IgD-negative memory B cell (primary cell): Measurements from ENCODE around the gene TTC9C. TPM values are rescaled to one million over a fixed set of nuclear protein-coding genes. Genes with fewer than 3 reads are reported as not detected.
"Not testable (repeated sequence)": the region's sequence is repeated elsewhere in the genome, so short reads cannot be mapped to it uniquely, and the experiment has no call there.

Experiments
- H3K27ac Mint-ChIP-seq, 3 donors: one replicate each; pipeline ENCODE4 v1.8.0; 2020 to 2022; ENCODE audit warnings: mild to moderate bottlenecking in 3 of 3, mixed read lengths in 3 of 3, moderate library complexity in 1 of 3
- H3K27me3 Mint-ChIP-seq: one replicate; pipeline ENCODE4 v1.8.0; 2021; ENCODE audit warnings: mixed read lengths
- H3K36me3 Mint-ChIP-seq: one replicate; pipeline ENCODE4 v1.8.0; 2020; ENCODE audit warnings: mild to moderate bottlenecking, mixed read lengths
- H3K4me1 Mint-ChIP-seq, 3 donors: one replicate each; pipeline ENCODE4 v1.8.0; 2020 to 2022; ENCODE audit warnings: mixed read lengths in 3 of 3, mild to moderate bottlenecking in 1 of 3
- H3K4me3 Mint-ChIP-seq, 4 donors: one replicate each; pipeline ENCODE4 v1.8.0; 2020 to 2022; ENCODE audit warnings: mild to moderate bottlenecking in 4 of 4, mixed read lengths in 4 of 4, moderate library complexity in 3 of 4
- H3K9me3 Mint-ChIP-seq, 3 donors: one replicate each; pipeline ENCODE4 v1.8.0; 2020 to 2021; ENCODE audit warnings: mixed read lengths in 3 of 3, mild to moderate bottlenecking in 1 of 3
- polyA plus RNA-seq: library from polyadenylated mRNA; unstranded; fragments of 300-500 nt; fragmentation: Illumina TruSeq; gene quantifications from one replicate; pipeline ENCODE4 v1.2.3, GENCODE V29; 2021

Gene TTC9C
- polyA plus RNA-seq, 1 donor from 2014 or later = 35.0 TPM

DNA sequence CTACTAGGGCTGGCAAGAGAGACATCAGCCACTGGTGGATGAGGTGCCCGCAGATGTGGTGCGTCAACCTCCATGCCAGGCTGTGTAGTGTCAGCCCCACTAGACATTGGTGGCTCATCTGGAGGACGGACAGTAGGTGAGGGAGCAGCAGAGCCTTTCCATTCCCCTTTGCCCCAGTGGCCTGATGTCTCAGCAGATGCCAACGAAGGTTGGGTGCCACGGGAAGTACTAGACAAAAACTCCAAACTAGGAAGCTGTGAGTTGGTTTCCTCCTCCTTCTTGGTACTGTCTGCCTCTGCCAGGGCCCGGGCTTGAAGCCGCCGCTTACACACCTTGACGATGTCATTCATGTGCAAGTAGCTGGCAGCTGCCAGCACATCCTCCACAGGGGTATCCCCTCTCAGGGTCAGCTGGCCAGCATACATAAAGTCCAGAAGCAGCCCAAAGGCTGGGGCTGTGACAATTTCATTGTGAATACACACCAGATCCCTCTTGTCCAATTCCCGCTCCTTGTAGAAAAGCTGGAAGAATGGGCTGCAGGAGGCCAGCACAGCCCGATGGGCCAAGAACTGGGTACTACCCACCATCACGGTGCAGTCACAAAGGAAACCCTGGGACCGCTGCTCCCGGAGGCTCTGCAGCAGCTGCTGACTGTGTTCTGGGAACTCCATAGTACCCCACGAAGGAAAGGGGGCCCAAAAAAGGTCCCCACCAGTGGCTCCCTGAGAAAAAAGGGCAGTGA lies 24.9 kb downstream of the TTC9C start:
- Mint-ChIP-seq H3K4me3 (peak overlapping the region; percentile 84 to 100 (median 100)), H3K27ac (peak overlapping the region; percentile 82 to 99 (median 98)), H3K9me3 (no peaks in the 10 kb centered on the region), H3K27me3 (no peaks in the 10 kb centered on the region), H3K4me1 (peaks cover 5 to 23% (median 12%) of the 10 kb centered on the region in 3 donors), H3K36me3 (no peaks in the 10 kb centered on the region)

DNA sequence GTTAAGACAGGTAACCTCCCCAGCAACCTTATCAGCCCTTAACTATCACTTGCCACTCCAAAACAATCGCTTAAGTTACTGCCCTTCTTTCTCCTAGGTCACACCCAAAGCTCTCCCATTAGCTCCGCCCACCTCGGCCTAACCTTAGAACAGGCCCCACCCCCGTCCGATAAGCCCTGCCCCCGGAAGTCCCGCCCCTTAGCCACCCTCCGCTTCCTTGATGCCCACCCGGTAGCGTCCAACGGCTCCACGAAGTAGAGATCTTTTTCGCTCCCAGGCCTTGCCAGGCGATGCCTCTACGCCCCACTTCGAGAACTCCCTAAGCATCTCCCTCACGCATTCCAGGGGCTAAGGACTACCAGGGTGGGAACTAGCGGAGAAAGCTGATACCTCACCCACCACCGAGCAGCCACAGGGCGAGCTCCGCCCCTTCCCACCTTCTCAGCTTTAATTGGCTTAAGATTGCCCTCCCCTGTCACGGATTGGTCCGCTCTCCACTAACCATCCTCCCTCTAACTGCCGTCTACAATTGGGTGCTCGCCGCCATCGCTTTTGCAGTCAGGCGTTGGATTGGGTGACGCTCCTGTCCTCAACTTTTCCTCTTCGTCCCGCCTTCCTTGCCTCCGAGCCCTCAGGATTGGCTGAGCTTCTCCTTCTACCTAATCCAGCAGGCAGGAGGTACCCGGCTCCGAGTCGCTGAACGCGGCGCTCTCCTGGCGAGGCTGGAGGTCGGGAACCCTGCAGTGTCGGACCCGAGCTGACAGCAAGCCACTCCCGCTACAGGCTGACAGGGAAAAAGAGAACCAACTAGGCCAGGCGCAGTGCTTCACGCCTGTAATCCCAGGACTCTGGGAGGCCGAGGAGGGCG lies 25.7 kb downstream of the TTC9C start, which contains the start of gene ZBTB3:
ZBTB3 (minus strand) TSS at position 425 of the 868 bp plus-strand sequence. CDS start 496 bp downstream, outside the sequence.
- H3K36me3 Mint-ChIP-seq = no peaks in the 10 kb centered on the region
- peaks cover 4 to 21% (median 9%) of the 10 kb centered on the region in 3 donors for H3K4me1 Mint-ChIP-seq
- peak within 1 kb of the TSS; percentile 82 to 99 (median 98) for H3K27ac Mint-ChIP-seq
- H3K27me3 Mint-ChIP-seq = no peaks in the 10 kb centered on the region
- H3K4me3 Mint-ChIP-seq = peak within 1 kb of the TSS; percentile 84 to 100 (median 100)
- H3K9me3 Mint-ChIP-seq = no peaks in the 10 kb centered on the region

- H3K4me1 Mint-ChIP-seq = peaks cover 0 to 17% (median 9%) of the 10 kb centered on the region in 3 donors
- no peaks in the 10 kb centered on the region for H3K27me3 Mint-ChIP-seq
- peak overlapping the region in 2 of 3 donors; percentile 33 to 52 for H3K27ac Mint-ChIP-seq
- H3K9me3 Mint-ChIP-seq = no peaks in the 10 kb centered on the region
- peak overlapping the region; percentile 63 to 100 (median 74) for H3K4me3 Mint-ChIP-seq
- no peaks in the 10 kb centered on the region for H3K36me3 Mint-ChIP-seq
These were observed 26.9 kb downstream of the TTC9C start for GRCh38 chr11:62755086-62755615.

GRCh38 chr11:62757846-62758788 lies 29.8 kb downstream of the TTC9C start:
- Mint-ChIP-seq H3K27ac (no peak overlapping the region), H3K27me3 (no peaks in the 10 kb centered on the region), H3K9me3 (no peaks in the 10 kb centered on the region), H3K4me3 (peak overlapping the region in 1 of 4 donors; percentile 44), H3K36me3 (peaks cover 2% of the 10 kb centered on the region), H3K4me1 (peaks cover 9 to 18% (median 17%) of the 10 kb centered on the region in 3 donors)

GRCh38 chr11:62760867-62761227 lies 32.6 kb downstream of the TTC9C start:
- Mint-ChIP-seq H3K4me3 (peak overlapping the region; percentile 89 to 100 (median 97)), H3K4me1 (peaks cover 8 to 12% (median 9%) of the 10 kb centered on the region in 3 donors), H3K27ac (peak overlapping the region in 2 of 3 donors; percentile 81 to 96)
- H3K9me3 Mint-ChIP-seq, H3K36me3 Mint-ChIP-seq, H3K27me3 Mint-ChIP-seq: not testable (repeated sequence)

- peaks cover 1% of the 10 kb centered on the region for H3K36me3 Mint-ChIP-seq
- no peaks in the 10 kb centered on the region for H3K27me3 Mint-ChIP-seq
- H3K4me3 Mint-ChIP-seq = peak overlapping the region; percentile 90 to 99 (median 98)
- peak overlapping the region; percentile 96 for H3K27ac Mint-ChIP-seq
- no peaks in the 10 kb centered on the region for H3K9me3 Mint-ChIP-seq
- peaks cover 14 to 22% (median 16%) of the 10 kb centered on the region in 3 donors for H3K4me1 Mint-ChIP-seq
These were observed 42.5 kb downstream of the TTC9C start for GRCh38 chr11:62770778-62771143.

DNA sequence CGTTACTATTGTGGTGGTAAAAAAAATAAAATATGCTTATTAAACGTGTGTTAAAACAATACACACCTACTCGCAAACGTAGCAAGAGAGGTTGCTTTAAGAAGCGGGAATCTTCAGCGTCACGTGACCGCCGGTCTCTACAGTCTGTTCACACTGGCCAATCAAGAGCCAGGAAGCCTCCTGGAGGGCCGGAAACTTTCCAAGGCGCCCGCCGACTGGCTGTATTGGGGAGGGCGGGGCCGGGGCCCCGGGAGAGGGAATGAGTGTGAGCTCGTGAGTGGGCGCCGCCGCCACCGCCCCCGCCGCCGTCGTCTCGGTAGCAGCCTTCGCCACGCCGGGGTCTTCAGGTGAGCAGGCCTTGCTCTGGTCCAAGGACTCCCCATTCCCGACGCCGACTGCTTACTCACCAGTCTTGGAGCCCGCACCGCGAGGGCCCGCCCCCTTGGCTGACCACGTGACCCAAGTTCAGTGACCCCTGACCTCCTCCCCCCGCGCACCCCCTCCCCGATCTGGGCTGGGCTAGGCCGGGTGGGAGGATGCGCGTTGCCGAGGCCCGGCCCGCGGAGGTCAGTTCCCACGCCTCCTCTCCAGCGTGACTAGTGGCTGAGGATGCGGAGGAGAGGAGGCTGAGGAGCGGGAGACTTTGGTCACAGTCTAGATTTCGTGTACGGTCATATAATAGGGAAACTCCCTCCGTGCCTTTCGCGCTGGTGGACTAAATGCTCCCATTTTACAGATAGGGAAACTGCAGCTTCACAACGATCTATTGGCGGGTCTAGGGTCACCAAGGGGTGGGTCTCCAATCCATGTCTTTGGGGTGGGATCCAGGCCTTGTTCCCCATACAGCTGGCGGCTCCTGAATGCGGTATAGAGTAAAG lies 43.1 kb downstream of the TTC9C start, which contains the start of gene TAF6L:
TAF6L (plus strand) TSS at position 253 of the 878 bp plus-strand sequence. CDS start 4,388 bp downstream, outside the sequence.
- Mint-ChIP-seq H3K27ac (peak within 1 kb of the TSS; percentile 96), H3K4me3 (peak within 1 kb of the TSS; percentile 90 to 99 (median 98)), H3K9me3 (no peaks in the 10 kb centered on the region), H3K4me1 (peaks cover 14 to 22% (median 16%) of the 10 kb centered on the region in 3 donors), H3K27me3 (no peaks in the 10 kb centered on the region), H3K36me3 (peaks cover 3% of the 10 kb centered on the region)

- Mint-ChIP-seq H3K9me3 (no peaks in the 10 kb centered on the region), H3K36me3 (peaks cover 3% of the 10 kb centered on the region), H3K4me3 (peak overlapping the region in 1 of 4 donors; percentile 53), H3K4me1 (peaks cover 13 to 21% (median 15%) of the 10 kb centered on the region in 3 donors), H3K27me3 (no peaks in the 10 kb centered on the region), H3K27ac (peak overlapping the region in 1 of 3 donors; percentile 70)
These were observed 46.1 kb downstream of the TTC9C start for GRCh38 chr11:62774407-62774806.

DNA sequence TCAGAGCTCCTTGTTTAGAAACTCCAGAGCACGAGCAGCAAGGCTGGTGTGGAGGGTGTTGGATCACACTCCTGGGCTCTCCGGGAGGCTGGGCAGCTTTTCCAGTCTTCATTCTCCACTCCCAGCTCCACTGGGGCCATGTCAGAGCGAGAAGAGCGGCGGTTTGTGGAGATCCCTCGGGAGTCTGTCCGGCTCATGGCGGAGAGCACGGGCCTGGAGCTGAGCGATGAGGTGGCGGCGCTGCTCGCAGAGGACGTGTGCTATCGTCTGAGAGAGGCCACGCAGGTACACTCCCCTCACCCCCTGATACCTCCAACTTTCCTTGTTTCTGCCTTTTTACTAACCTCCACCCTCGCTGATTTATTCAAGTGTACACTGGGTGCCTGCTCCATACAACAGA lies 47.4 kb downstream of the TTC9C start:
- Mint-ChIP-seq H3K36me3 (peaks cover 3% of the 10 kb centered on the region), H3K27me3 (no peaks in the 10 kb centered on the region), H3K4me1 (peaks cover 6 to 9% (median 8%) of the 10 kb centered on the region in 3 donors), H3K9me3 (no peaks in the 10 kb centered on the region), H3K27ac (peak overlapping the region in 1 of 3 donors; percentile 46), H3K4me3 (no peak overlapping the region)

- H3K4me3 Mint-ChIP-seq = no peak overlapping the region
- H3K36me3 Mint-ChIP-seq = peaks cover 1% of the 10 kb centered on the region
- H3K27ac Mint-ChIP-seq = peak overlapping the region in 1 of 3 donors; percentile 49
- H3K27me3 Mint-ChIP-seq = no peaks in the 10 kb centered on the region
- no peaks in the 10 kb centered on the region for H3K9me3 Mint-ChIP-seq
- H3K4me1 Mint-ChIP-seq = peaks cover 0 to 4% (median 3%) of the 10 kb centered on the region in 3 donors
These were observed 49.1 kb downstream of the TTC9C start for GRCh38 chr11:62777389-62777788.

GRCh38 chr11:62778441-62778840 lies 50.2 kb downstream of the TTC9C start:
- Mint-ChIP-seq H3K27ac (no peak overlapping the region), H3K9me3 (no peaks in the 10 kb centered on the region), H3K27me3 (no peaks in the 10 kb centered on the region), H3K4me1 (peaks cover 0 to 4% (median 3%) of the 10 kb centered on the region in 3 donors), H3K4me3 (peak overlapping the region in 1 of 4 donors; percentile 47), H3K36me3 (peaks cover 4% of the 10 kb centered on the region)

- Mint-ChIP-seq H3K27ac (peak overlapping the region in 1 of 3 donors; percentile 42), H3K4me3 (peak overlapping the region in 1 of 4 donors; percentile 50), H3K36me3 (peaks cover 3% of the 10 kb centered on the region), H3K27me3 (no peaks in the 10 kb centered on the region), H3K4me1 (peaks cover 2 to 16% (median 10%) of the 10 kb centered on the region in 3 donors), H3K9me3 (no peaks in the 10 kb centered on the region)
These were observed 54.5 kb downstream of the TTC9C start for GRCh38 chr11:62782753-62783152.
